Gastroesophageal sphincter (tissue), 3 donors: ENCODE measurements around the gene ZFYVE9.

Experiments used
- CTCF ChIP-seq, 4 experiments: fragments of 200-600 bp in 2 of 4; fragments of 450-650 bp in 2 of 4; sonication (generic) in 1 of 4; IDR thresholded peaks; one replicate each; pipeline ENCODE4 v1.5.1; 2017 to 2019; ENCODE audit warnings: antibody characterized with exemption in 4 of 4, mild to moderate bottlenecking in 2 of 4, moderate library complexity in 2 of 4
- EP300 ChIP-seq: sonication (generic); formaldehyde crosslinking; IDR thresholded peaks from one replicate; pipeline ENCODE4 v1.6.1; 2017; ENCODE audit warnings: antibody characterized with exemption, mild to moderate bottlenecking
- POLR2A ChIP-seq, 2 donors: fragments of 450-650 bp; IDR thresholded peaks; one replicate each; pipeline ENCODE4 v1.6.1; 2017; ENCODE audit warnings: antibody characterized with exemption in 2 of 2, mild to moderate bottlenecking in 2 of 2, moderate library complexity in 1 of 2
- POLR2AphosphoS5 ChIP-seq: sonication (generic); formaldehyde crosslinking; IDR thresholded peaks from one replicate; pipeline ENCODE4 v1.6.1; 2017; ENCODE audit warnings: antibody characterized with exemption

DNA sequence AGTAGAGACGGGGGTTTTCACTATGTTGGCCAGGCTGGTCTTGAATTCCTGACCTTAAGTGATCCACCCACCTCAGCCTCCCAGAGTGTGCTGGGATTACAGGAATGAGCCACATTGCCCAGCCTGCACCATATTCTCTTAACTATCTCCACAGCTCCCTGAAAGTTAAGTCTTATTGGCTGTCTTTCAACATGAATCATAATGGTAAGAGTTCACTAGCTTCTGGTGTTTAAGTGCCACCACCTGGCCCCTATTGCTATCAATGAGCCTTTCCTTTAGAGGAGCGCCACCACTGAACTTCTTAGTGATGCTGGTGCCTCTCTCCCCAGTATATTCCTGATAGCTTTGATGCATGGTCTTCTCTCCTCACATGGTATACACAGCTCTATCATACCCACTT, 15.7 kb downstream of the ZFYVE9 start:
- TF ChIP-seq POLR2A (IDR thresholded peaks at IDR 0.05) (no peak), CTCF (IDR thresholded peaks at IDR 0.05) (no peak), EP300 (no peak), POLR2AphosphoS5 (no peak)
